Esophagus muscularis mucosa (tissue), 4 donors: ENCODE results near the gene POU4F3. TPM values are rescaled to one million over a fixed set of nuclear protein-coding genes. Genes with fewer than 3 reads are reported as not detected.

ENCODE experiments used
- DNase-seq: peaks from one replicate; pipeline ENCODE4 v3.0.0-alpha.2; 2017; ENCODE audit errors: extremely low spot score
- H3K27ac ChIP-seq, 4 donors: fragments of 200-600 bp; sonication (generic); replicated peaks in 1 of 4; 1 replicate in 3 of 4; 2 replicates in 1 of 4; pipeline ENCODE4 v1.5.1; 2016 to 2019; ENCODE audit warnings: mild to moderate bottlenecking in 1 of 4
- H3K27me3 ChIP-seq, 4 donors: fragments of 200-600 bp; sonication (generic); one replicate each; pipeline versions ENCODE4 v1.5.1 to v1.6.0; 2016 to 2019
- H3K36me3 ChIP-seq, 4 donors: fragments of 200-600 bp; sonication (generic); one replicate each; pipeline ENCODE4 v1.5.1; 2016 to 2019
- H3K4me1 ChIP-seq, 4 donors: fragments of 200-600 bp; sonication (generic); one replicate each; pipeline ENCODE4 v1.5.1; 2016 to 2019
- H3K4me3 ChIP-seq, 4 donors: fragments of 200-600 bp; sonication (generic); 1 replicate in 2 of 4; 2 replicates in 2 of 4; pipeline ENCODE4 v1.5.1; 2016 to 2019; ENCODE audit warnings: mild to moderate bottlenecking in 4 of 4, moderate library complexity in 1 of 4
- H3K9me3 ChIP-seq, 4 donors: fragments of 200-600 bp; sonication (generic); 1 replicate in 3 of 4; 2 replicates in 1 of 4; pipeline ENCODE4 v1.5.1; 2016 to 2019
- EP300 ChIP-seq: sonication (generic); formaldehyde crosslinking; IDR thresholded peaks from one replicate; pipeline ENCODE4 v1.6.1; 2017; ENCODE audit warnings: antibody characterized with exemption
- POLR2A ChIP-seq: fragments of 450-650 bp; IDR thresholded peaks from one replicate; pipeline ENCODE4 v1.6.1; 2017; ENCODE audit warnings: antibody characterized with exemption, moderate library complexity, mild to moderate bottlenecking, low read depth
- POLR2AphosphoS5 ChIP-seq, 2 donors: sonication (generic); formaldehyde crosslinking; IDR thresholded peaks; one replicate each; pipeline ENCODE4 v1.6.1; 2017; ENCODE audit warnings: antibody characterized with exemption in 2 of 2
- WGBS: methylation state at CpG from one replicate; pipeline ENCODE4 v1.1.5; 2018; 5-methylcytosine and 5-hydroxymethylcytosine counted together
- intact Hi-C: fragments of 100-400 bp; cut with DNase I; formaldehyde crosslinking; loops from one replicate; pipeline ENCODE4 v1.15.1; 2023
- total RNA-seq, 4 donors: library from RNA; depleted of rRNA; stranded (reverse); fragments of >200 nt; gene quantifications; one replicate each; pipeline versions ENCODE4 v1.1.0 to v1.2.1, GENCODE V29; 2016
- TF ChIP-seq, protein P1 (sequence below), 3 experiments: fragments of 200-600 bp in 2 of 3; fragments of 450-650 bp in 1 of 3; sonication (generic) in 2 of 3; IDR thresholded peaks; one replicate each; pipeline ENCODE4 v1.5.1; 2017 to 2019; ENCODE audit warnings: antibody characterized with exemption in 3 of 3, mild to moderate bottlenecking in 2 of 3, moderate library complexity in 1 of 3

Gene POU4F3
- total RNA-seq, 4 donors from 2014 or later: 0.17 TPM; not detected in 2

DNA sequence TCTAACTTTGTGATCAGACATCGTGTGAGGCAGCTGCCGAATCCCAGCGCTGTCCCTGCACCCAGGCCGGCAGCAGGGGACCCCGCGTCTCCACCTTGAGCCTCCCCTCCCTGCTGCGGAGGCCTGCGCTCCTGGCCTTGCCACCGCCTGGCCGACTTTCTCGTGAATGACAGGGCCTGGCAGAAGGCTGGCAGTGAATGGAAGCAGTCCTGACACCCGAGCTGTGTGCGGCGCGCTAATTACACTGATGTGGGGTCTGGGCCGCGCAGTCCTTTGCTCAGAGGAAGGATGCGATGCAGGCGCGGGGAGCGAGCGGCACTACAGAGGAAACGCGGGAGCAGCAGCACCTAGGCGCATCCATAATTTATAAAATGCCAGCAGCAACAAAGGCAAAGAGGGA, 40.3 kb downstream of the POU4F3 start:
- H3K9me3 ChIP-seq: peaks cover 0 to 3% (median 0%) of the 10 kb centered on the region in 4 donors
- no peak for TF ChIP-seq POLR2AphosphoS5 (IDR thresholded peaks at IDR 0.05)
- TF ChIP-seq, protein P1, sequence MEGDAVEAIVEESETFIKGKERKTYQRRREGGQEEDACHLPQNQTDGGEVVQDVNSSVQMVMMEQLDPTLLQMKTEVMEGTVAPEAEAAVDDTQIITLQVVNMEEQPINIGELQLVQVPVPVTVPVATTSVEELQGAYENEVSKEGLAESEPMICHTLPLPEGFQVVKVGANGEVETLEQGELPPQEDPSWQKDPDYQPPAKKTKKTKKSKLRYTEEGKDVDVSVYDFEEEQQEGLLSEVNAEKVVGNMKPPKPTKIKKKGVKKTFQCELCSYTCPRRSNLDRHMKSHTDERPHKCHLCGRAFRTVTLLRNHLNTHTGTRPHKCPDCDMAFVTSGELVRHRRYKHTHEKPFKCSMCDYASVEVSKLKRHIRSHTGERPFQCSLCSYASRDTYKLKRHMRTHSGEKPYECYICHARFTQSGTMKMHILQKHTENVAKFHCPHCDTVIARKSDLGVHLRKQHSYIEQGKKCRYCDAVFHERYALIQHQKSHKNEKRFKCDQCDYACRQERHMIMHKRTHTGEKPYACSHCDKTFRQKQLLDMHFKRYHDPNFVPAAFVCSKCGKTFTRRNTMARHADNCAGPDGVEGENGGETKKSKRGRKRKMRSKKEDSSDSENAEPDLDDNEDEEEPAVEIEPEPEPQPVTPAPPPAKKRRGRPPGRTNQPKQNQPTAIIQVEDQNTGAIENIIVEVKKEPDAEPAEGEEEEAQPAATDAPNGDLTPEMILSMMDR (IDR thresholded peaks at IDR 0.05): no peak
- no peak for TF ChIP-seq POLR2A
- TF ChIP-seq EP300: no peak
- peaks cover 0 to 9% (median 0%) of the 10 kb centered on the region in 4 donors for H3K27me3 ChIP-seq
- H3K27ac ChIP-seq: no peak overlapping the region
- no peak overlapping the region for H3K4me3 ChIP-seq
- no peaks in the 10 kb centered on the region for H3K4me1 ChIP-seq
- WGBS: 59% methylated on average over 21 of the region's 25 CpGs
- no peak for DNase-seq
- intact Hi-C loops: no loop called here
- no peaks in the 10 kb centered on the region for H3K36me3 ChIP-seq

GRCh38 chr5:146380714-146381113, 42.1 kb downstream of the POU4F3 start:
- peaks cover 0 to 3% (median 0%) of the 10 kb centered on the region in 4 donors for H3K9me3 ChIP-seq
- peaks cover 0 to 3% (median 0%) of the 10 kb centered on the region in 4 donors for H3K4me1 ChIP-seq
- no peak overlapping the region for H3K4me3 ChIP-seq
- 90% methylated on average over 2 of the region's 2 CpGs for WGBS
- TF ChIP-seq POLR2A: no peak
- no peak for TF ChIP-seq EP300
- no peak for TF ChIP-seq POLR2AphosphoS5 (IDR thresholded peaks at IDR 0.05)
- TF ChIP-seq, protein P1 (IDR thresholded peaks at IDR 0.05): no peak
- DNase-seq: no peak
- peaks cover 0 to 9% (median 0%) of the 10 kb centered on the region in 4 donors for H3K27me3 ChIP-seq
- no peak overlapping the region for H3K27ac ChIP-seq
- intact Hi-C loops: no loop called here
- H3K36me3 ChIP-seq: no peaks in the 10 kb centered on the region

DNA sequence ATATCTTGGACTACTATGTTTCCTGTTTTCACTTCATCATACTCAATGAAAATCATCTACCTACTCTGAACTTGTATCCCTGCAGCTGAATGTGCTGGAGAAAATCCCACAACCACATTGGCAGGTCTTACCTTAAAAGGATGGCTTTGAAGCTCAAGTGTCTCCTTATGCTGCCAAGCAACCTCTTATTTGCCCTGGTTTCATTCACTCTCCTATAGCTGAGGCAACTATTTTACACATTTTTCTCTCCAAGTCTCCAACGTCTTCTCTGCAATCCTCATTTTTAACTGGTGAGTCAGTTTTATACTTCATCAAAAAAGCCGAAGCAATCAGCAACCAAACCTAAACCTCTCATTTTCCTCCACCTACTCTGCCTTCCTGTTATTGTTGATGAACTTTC, 49.7 kb downstream of the POU4F3 start:
- Histone ChIP-seq H3K9me3 (no peaks in the 10 kb centered on the region), H3K36me3 (no peaks in the 10 kb centered on the region), H3K27ac (no peak overlapping the region), H3K27me3 (no peaks in the 10 kb centered on the region), H3K4me1 (peaks cover 0 to 3% (median 0%) of the 10 kb centered on the region in 4 donors), H3K4me3 (no peak overlapping the region)
- WGBS: 39% methylated on average over 2 of the region's 2 CpGs
- TF ChIP-seq POLR2AphosphoS5 (IDR thresholded peaks at IDR 0.05): no peak
- no peak for TF ChIP-seq EP300
- no peak for TF ChIP-seq POLR2A
- DNase-seq: no peak
- intact Hi-C loops: no loop called here

GRCh38 chr5:146390469-146390868, 51.8 kb downstream of the POU4F3 start:
- no peaks in the 10 kb centered on the region for H3K4me1 ChIP-seq
- H3K27me3 ChIP-seq: no peaks in the 10 kb centered on the region
- no peaks in the 10 kb centered on the region for H3K36me3 ChIP-seq
- DNase-seq: no peak
- TF ChIP-seq POLR2A (no peak), EP300 (no peak), POLR2AphosphoS5 (IDR thresholded peaks at IDR 0.05) (no peak)
- TF ChIP-seq, protein P1 (IDR thresholded peaks at IDR 0.05): no peak
- H3K9me3 ChIP-seq: no peaks in the 10 kb centered on the region
- no peak overlapping the region for H3K4me3 ChIP-seq
- intact Hi-C loops: no loop called here
- no peak overlapping the region for H3K27ac ChIP-seq
- WGBS: 46% methylated on average over 2 of the region's 2 CpGs

Other genes with a start within 250 kb of the POU4F3 start
- not detected for gene PLAC8L1, start 233.3 kb upstream of the POU4F3 start, total RNA-seq
- gene LARS1, start 156.2 kb upstream of the POU4F3 start, total RNA-seq: 10 to 100 TPM; 56.5 to 78.1 (median 65.6) TPM
- 10 to 100 TPM; 18.4 to 24.1 (median 20.6) TPM for gene RBM27, start 135.2 kb upstream of the POU4F3 start, total RNA-seq
- gene TCERG1, start 108.5 kb downstream of the POU4F3 start, total RNA-seq: 10 to 100 TPM; 28.1 to 38.6 (median 29.9) TPM
- not detected for gene GPR151, start 177.4 kb downstream of the POU4F3 start, total RNA-seq